HG03378 (cell line): Measurements from ENCODE around the gene SLK.
A peak's percentile ranks its signal among the peaks of the same experiment; 100 is the strongest.

ENCODE experiments used
- ATAC-seq: cut with Tn5 transposase; IDR thresholded peaks from one replicate; pipeline ENCODE4 v1.9.1; 2021; ENCODE audit warnings: mild to moderate bottlenecking, moderate library complexity; ENCODE audit not compliant: unreplicated experiment

SLK gene

DNA sequence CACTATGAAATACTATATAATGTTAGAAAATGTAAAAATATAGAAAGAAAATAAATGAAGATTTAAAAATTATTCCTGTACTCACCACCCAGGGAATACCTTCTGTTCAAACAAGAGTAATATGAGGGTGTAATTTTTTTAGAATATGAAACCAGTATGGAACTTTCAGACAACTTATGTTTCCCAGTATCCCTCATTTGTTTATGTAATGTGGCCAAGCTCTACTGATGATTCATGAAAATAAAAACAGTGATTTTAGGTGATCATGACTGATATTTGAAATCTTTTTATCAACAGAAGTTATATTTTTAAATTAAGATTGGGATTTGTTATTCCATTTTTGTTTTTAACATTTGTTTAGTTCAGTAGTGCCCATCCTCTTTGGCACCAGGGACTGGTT lies 18.8 kb downstream of the SLK start:
- no peak for ATAC-seq

DNA sequence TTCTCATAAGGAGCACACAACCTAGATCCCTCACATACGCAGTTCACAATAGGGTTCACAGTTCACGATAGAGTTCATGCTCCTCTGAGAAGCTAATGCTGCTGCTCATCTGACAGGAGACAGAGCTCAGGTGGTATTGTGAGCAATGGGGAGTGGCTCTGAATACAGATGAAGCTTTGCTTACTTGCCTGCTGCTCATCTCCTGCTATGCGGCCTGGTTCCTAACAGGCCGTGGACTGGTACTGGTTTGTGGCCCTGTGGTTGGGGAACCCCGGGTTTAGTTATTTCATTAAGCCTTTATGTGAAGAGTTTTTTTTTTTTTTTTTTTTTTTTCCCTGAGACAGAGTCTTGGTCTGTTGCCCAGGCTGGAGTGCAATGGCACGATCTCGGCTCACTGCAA lies 19.4 kb downstream of the SLK start:
- ATAC-seq, result no peak

DNA sequence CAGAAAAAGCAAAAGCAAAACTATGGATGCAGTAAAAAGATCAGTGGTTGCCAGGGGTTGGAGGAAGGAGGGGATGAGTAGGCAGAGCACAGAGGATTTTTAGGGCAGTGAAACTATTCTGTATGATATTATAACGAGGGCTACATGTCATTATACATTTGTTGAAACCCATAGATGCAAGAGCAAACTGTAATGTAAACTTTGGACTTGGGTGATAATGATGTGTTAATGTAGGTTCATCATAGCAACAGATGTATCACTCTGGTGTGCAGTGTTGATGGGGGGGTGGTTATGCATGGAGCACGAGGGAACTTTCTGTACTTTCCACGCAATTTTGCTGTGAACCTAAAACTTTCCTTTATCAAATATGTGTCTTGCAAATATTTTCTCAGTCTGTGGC lies 23.2 kb downstream of the SLK start:
- no peak for ATAC-seq

- no peak for ATAC-seq
These were observed 23.6 kb downstream of the SLK start for GRCh38 chr10:103990531-103990930.

GRCh38 chr10:103991393-103992128 lies 24.6 kb downstream of the SLK start:
- no peak for ATAC-seq

- no peak for ATAC-seq
These were observed 28.2 kb downstream of the SLK start for GRCh38 chr10:103995134-103995533.

DNA sequence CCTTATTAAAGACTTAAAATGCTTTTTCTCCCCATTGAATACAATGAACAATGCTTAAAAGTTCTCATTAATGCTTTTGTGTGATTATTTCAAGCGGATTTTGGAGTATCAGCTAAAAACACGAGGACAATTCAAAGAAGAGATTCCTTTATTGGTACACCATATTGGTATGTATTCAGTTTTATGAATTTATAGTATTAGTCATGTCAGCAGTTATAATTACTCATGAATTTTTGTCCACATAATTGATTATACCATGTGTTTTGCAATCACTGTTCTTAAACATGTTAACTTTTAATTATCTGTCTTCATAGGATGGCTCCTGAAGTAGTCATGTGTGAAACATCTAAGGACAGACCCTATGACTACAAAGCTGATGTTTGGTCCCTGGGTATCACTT lies 31.9 kb downstream of the SLK start:
- no peak for ATAC-seq

- ATAC-seq, result no peak
These were observed 36.0 kb downstream of the SLK start for GRCh38 chr10:104002911-104003310.

GRCh38 chr10:104005172-104005863 lies 38.4 kb downstream of the SLK start:
- ATAC-seq, result no peak

- ATAC-seq, result no peak
These were observed 45.0 kb downstream of the SLK start for GRCh38 chr10:104011904-104012303.

GRCh38 chr10:104013489-104013888 lies 46.5 kb downstream of the SLK start:
- ATAC-seq, result no peak

DNA sequence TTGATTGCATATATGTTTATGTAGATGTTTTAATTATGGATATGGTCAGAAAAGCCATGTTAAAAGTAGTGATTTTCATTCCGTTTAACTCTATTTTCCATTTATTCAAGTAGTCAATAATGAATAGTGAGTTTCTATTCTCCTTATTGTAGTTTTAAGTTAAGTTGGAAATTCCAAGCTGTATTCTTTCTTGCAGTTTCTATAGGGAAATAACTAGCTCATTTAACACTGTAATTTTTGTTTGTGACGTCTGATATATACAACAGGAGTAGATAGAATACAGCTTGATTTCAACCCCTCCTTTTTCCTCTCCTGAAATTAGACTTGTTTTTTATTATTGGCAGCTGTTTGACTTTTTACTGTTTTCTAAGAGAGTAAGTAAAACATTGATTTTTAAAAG lies 47.2 kb downstream of the SLK start:
- no peak for ATAC-seq

GRCh38 chr10:104016661-104017060 lies 49.7 kb downstream of the SLK start:
- ATAC-seq, result no peak

GRCh38 chr10:104018471-104018870 lies 51.5 kb downstream of the SLK start:
- ATAC-seq, result no peak

- no peak for ATAC-seq
These were observed 53.1 kb downstream of the SLK start for GRCh38 chr10:104020020-104020419.

GRCh38 chr10:104021246-104021645 lies 54.3 kb downstream of the SLK start:
- ATAC-seq, result no peak

DNA sequence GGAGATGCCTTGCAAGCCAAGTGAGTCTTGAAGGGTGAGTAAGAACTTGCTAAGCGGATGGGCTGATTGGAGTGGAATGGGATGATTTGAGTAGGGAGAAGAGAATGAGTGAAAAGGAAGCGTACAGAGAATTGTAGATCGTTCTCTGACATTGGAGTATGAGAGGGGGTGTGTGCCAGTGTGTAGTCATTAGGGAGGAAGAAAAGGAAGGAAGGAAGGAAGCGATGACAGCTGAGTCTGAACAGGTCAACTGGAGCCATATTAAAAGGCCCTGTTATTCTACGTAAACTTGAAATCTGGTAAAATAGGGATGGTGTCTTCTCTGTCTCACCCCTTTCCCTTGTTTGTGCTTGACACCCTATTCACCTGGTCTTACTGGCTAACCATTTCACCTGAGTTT lies 55.1 kb downstream of the SLK start:
- ATAC-seq, result no peak

GRCh38 chr10:104025524-104025923 lies 58.6 kb downstream of the SLK start:
- ATAC-seq, result no peak

GRCh38 chr10:104026762-104027161 lies 59.8 kb downstream of the SLK start:
- ATAC-seq, result peak; percentile 68

GRCh38 chr10:104028146-104028545 lies 61.2 kb downstream of the SLK start:
- ATAC-seq, result no peak

DNA sequence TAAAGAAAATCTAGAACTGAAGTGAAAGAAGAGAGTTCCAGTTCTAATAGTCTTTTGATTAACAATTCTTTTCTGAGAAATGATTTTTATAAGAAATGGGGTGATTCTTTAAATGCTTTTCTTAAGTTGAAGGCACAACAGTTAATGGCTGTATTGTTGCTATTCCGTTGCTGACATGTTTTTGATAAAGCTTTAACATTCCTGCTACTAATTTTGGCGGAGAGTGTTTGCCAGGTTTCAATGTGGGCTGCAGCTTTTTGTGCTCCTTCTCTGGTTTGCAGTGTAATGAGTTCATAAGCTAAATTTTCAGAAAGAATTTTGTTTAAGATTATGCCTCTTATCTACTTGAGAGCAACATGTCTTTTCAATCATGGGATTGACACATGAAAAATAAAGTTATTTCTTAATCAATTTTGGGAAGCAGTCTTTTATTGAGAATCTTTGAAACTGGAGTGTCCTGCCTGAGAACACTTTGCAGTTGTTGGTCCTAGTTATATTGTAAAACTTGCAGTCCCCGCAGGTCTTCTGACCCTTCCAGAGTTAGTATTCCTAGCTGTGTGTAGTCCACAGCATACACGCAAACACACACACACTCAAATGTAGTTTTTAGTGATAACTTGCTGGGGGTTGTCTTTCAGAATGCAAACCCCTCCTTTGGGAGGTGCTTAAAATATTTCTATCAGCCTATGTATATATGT lies 62.0 kb downstream of the SLK start:
- no peak for ATAC-seq

GRCh38 chr10:104029521-104029860 lies 62.6 kb downstream of the SLK start:
- ATAC-seq, result no peak
